Suprapubic skin (tissue), 4 donors: ENCODE measurements around the gene NSMF. TPM values are rescaled to one million over a fixed set of nuclear protein-coding genes. Genes with fewer than 3 reads are reported as not detected.

ENCODE experiments used
- DNase-seq, 2 donors: peaks; one replicate each; pipeline ENCODE4 v3.0.0-alpha.2; 2019; ENCODE audit warnings: low spot score in 2 of 2
- H3K27ac ChIP-seq: fragments of 200-600 bp; sonication (generic); one replicate; pipeline ENCODE4 v1.5.1; 2019
- H3K27me3 ChIP-seq: fragments of 200-600 bp; sonication (generic); one replicate; pipeline ENCODE4 v1.5.1; 2019
- H3K36me3 ChIP-seq: fragments of 200-600 bp; sonication (generic); one replicate; pipeline ENCODE4 v1.5.1; 2019
- H3K4me1 ChIP-seq: fragments of 200-600 bp; sonication (generic); one replicate; pipeline ENCODE4 v1.5.1; 2019
- H3K4me3 ChIP-seq: fragments of 200-600 bp; sonication (generic); one replicate; pipeline ENCODE4 v1.5.1; 2019; ENCODE audit warnings: mild to moderate bottlenecking
- H3K9me3 ChIP-seq: fragments of 200-600 bp; sonication (generic); one replicate; pipeline ENCODE4 v1.5.1; 2019
- CTCF ChIP-seq, 2 donors: fragments of 200-600 bp in 1 of 2; fragments of 450-650 bp in 1 of 2; sonication (generic) in 1 of 2; IDR thresholded peaks; one replicate each; pipeline ENCODE4 v1.5.1; 2016 to 2019; ENCODE audit warnings: antibody characterized with exemption in 2 of 2, mild to moderate bottlenecking in 1 of 2, moderate library complexity in 1 of 2
- EP300 ChIP-seq: sonication (generic); formaldehyde crosslinking; IDR thresholded peaks from one replicate; pipeline ENCODE4 v1.6.1; 2017; ENCODE audit warnings: antibody characterized with exemption
- POLR2A ChIP-seq, 2 donors: fragments of 450-650 bp; IDR thresholded peaks; one replicate each; pipeline ENCODE4 v1.6.1; 2017; ENCODE audit warnings: antibody characterized with exemption in 2 of 2, mild to moderate bottlenecking in 2 of 2, moderate library complexity in 2 of 2
- POLR2AphosphoS5 ChIP-seq, 3 donors: sonication (generic); formaldehyde crosslinking; IDR thresholded peaks; one replicate each; pipeline ENCODE4 v1.6.1; 2017; ENCODE audit warnings: antibody characterized with exemption in 3 of 3
- WGBS: methylation state at CpG from one replicate; pipeline ENCODE4 v1.1.5; 2018; 5-methylcytosine and 5-hydroxymethylcytosine counted together
- total RNA-seq, 4 donors: library from RNA; depleted of rRNA; stranded (reverse); fragments of >200 nt; gene quantifications; one replicate each; pipeline ENCODE4 v1.1.0, GENCODE V29; 2016

NSMF gene
- total RNA-seq, 4 donors from 2014 or later = 36.1 to 48.1 (median 39.8) TPM

DNA sequence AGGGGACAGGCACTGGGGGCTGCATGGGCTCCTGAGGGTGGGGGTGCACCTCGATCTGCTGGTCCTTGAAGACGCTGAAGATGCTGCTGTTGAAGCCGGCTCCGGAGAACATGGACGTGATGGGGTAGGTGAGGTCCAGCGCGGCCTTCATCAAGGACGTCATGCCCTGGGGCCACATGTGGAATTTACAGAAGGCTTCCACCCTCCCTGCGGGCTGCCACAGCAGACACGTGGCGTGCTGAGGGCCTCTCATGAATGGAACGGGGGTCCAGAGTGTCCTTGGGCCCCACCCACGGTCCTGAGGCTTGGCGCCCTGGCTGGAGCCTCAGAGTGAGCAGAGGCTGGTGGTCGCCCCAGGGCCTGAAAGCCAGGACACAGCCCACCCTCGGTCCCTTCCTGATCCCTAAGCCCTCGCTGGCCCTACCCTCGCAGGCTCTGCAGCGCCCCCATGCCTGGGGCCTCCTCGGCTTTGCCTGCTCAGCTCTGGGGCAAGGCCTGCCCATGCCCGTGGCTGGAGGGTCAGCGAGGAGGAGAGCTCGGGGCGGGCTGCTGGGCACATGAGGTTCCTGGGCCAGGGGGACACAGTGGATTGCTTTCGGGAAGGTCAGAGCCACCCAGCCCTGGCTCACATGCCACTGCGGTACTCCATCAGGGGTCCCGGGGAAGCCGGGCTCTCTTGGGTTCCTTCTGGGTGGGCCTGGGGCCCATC, 5.3 kb upstream of the NSMF start:
- peak in 1 of 2 donors; percentile 60 for DNase-seq
- Histone ChIP-seq H3K9me3 (no peaks in the 10 kb centered on the region), H3K4me1 (peaks cover 10% of the 10 kb centered on the region), H3K36me3 (peaks cover 30% of the 10 kb centered on the region), H3K4me3 (no peak overlapping the region), H3K27ac (no peak overlapping the region), H3K27me3 (no peaks in the 10 kb centered on the region)
- WGBS = 93% methylated on average over 8 of the region's 28 CpGs
- TF ChIP-seq EP300 (no peak), POLR2AphosphoS5 (IDR thresholded peaks at IDR 0.05) (no peak)

DNA sequence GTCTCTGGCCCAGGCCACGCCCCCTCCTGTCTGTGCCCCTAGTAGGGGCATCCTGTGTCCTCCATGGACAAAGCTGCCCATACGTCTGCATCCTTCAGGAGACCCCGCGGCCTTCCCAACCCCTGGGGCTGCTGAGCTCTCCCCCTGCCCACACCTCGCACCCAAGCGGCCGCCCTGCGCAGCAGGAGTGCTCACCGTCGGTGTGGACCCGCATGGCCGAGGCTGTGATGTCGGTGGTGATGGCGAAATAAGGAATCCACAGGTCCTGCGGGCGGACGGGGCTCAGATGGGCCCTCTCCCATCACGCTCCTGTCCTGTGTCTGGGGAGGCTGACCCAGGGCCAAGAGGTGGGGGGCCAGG, 4.8 kb upstream of the NSMF start:
- Histone ChIP-seq H3K4me3 (no peak overlapping the region), H3K27me3 (no peaks in the 10 kb centered on the region), H3K9me3 (no peaks in the 10 kb centered on the region), H3K36me3 (peaks cover 30% of the 10 kb centered on the region), H3K27ac (no peak overlapping the region), H3K4me1 (peaks cover 12% of the 10 kb centered on the region)
- TF ChIP-seq CTCF (IDR thresholded peaks at IDR 0.05) = no peak
- TF ChIP-seq POLR2A (IDR thresholded peaks at IDR 0.05) = no peak
- no peak for TF ChIP-seq EP300
- no peak for TF ChIP-seq POLR2AphosphoS5 (IDR thresholded peaks at IDR 0.05)
- WGBS = 80% methylated on average over 1 of the region's 18 CpGs
- DNase-seq = no peak

DNA sequence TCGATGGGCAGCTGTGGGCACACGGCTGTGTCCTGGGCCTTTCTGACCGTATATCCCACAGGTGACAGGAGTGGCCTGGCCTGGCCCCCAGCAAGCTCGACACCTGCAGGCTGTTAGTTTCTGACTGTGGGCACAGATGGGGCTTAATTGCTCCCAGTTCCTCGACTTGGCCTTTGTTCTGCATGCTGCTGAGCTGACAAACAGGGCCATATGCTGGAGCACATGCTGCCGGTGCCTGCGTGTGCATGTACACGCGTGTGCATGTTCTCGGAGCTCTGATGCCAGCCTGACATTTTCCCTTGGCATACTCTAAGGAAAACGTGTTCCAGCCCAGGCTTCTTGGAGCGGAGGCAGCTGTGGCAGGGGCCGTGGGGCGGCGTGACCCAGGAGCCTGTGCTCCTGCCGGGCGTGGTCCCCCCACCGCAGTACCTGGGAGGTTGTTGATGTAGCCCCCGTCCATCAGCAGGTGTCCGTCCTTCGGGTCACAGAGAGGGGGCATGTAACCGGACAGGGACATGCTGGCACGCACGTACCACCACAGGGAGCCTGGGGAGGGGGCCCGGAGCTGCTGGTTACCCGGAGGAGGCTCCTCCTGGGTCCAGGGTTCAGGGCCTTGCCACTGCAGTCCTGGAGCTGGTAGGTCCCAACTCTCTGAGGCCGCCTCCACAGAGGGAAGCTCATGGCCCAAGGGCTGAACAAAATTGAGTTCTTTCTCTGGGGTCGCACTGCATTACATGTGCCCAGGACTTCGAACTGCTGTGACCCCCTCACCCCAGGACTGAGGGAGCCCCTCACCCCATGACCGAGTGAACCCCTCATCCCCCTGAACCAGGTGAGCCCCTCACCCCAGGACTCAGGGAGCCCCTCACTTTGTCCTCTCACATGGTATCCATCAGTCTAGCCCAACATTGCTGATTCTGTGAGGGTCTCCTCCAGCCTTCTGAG, 4.1 kb upstream of the NSMF start:
- no peak overlapping the region for H3K27ac ChIP-seq
- H3K9me3 ChIP-seq = no peaks in the 10 kb centered on the region
- H3K4me3 ChIP-seq = no peak overlapping the region
- no peak for TF ChIP-seq CTCF (IDR thresholded peaks at IDR 0.05)
- TF ChIP-seq EP300 = no peak
- no peak for TF ChIP-seq POLR2A (IDR thresholded peaks at IDR 0.05)
- no peak for TF ChIP-seq POLR2AphosphoS5 (IDR thresholded peaks at IDR 0.05)
- H3K36me3 ChIP-seq = peaks cover 30% of the 10 kb centered on the region
- 86% methylated on average over 10 of the region's 30 CpGs for WGBS
- DNase-seq = peak in 1 of 2 donors; percentile 64
- H3K27me3 ChIP-seq = no peaks in the 10 kb centered on the region
- peaks cover 19% of the 10 kb centered on the region for H3K4me1 ChIP-seq

- no peak overlapping the region for H3K4me3 ChIP-seq
- peaks cover 24% of the 10 kb centered on the region for H3K36me3 ChIP-seq
- no peaks in the 10 kb centered on the region for H3K27me3 ChIP-seq
- peaks cover 25% of the 10 kb centered on the region for H3K4me1 ChIP-seq
- 98% methylated on average over 8 of the region's 25 CpGs for WGBS
- H3K27ac ChIP-seq = no peak overlapping the region
- H3K9me3 ChIP-seq = no peaks in the 10 kb centered on the region
- TF ChIP-seq EP300 (no peak), POLR2AphosphoS5 (IDR thresholded peaks at IDR 0.05) (no peak), POLR2A (IDR thresholded peaks at IDR 0.05) (no peak), CTCF (IDR thresholded peaks at IDR 0.05) (no peak)
- peak in 1 of 2 donors; percentile 67 for DNase-seq
Measured at GRCh38 chr9:137462396-137462985, 3.4 kb upstream of the NSMF start.

- H3K4me3 ChIP-seq = no peak overlapping the region
- no peak overlapping the region for H3K27ac ChIP-seq
- peaks cover 24% of the 10 kb centered on the region for H3K36me3 ChIP-seq
- WGBS = 51% methylated on average over 19 of the region's 52 CpGs
- H3K27me3 ChIP-seq = no peaks in the 10 kb centered on the region
- peaks cover 31% of the 10 kb centered on the region for H3K4me1 ChIP-seq
- H3K9me3 ChIP-seq = no peaks in the 10 kb centered on the region
- TF ChIP-seq EP300 (no peak), CTCF (IDR thresholded peaks at IDR 0.05) (no peak), POLR2AphosphoS5 (IDR thresholded peaks at IDR 0.05) (no peak), POLR2A (IDR thresholded peaks at IDR 0.05) (no peak)
- peak in 1 of 2 donors; percentile 81 for DNase-seq
Measured at GRCh38 chr9:137461663-137462395, 2.7 kb upstream of the NSMF start.
